ENCODE measurements around the gene TPSG1. TPM values are rescaled to one million over a fixed set of nuclear protein-coding genes. Genes with fewer than 3 reads are reported as not detected.

The TPSG1 gene
- total and polyA plus RNA-seq, 2 of the 13 experiments (the other 11 are each of a cell fraction or from before 2014, with no cell fraction given) = not detected

GRCh38 chr16:1172651-1173050 lies 52.4 kb downstream of the TPSG1 start (continued):
- TF ChIP-seq MYPOP (CRISPR knock-in tag; IDR thresholded peaks at IDR 0.05) (no peak), GMEB2 (CRISPR knock-in tag; IDR thresholded peaks at IDR 0.05; ENCODE audit: low read depth) (no peak), ZNF496 (CRISPR knock-in tag; IDR thresholded peaks at IDR 0.05; ENCODE audit: insufficient replicate concordance) (no peak), HOXA3 (CRISPR knock-in tag; IDR thresholded peaks at IDR 0.05) (no peak)

- Histone ChIP-seq H3K9ac (ENCODE audit: insufficient read depth, low read depth, low read length) (no peak overlapping the region), H3K79me2 (ENCODE audit: insufficient read depth, low read length) (no peaks in the 10 kb centered on the region), H3K27ac (ENCODE audit: extremely low read length, insufficient read depth, low read length) (no peak overlapping the region), H3K27me3 (ENCODE audit: control insufficient read depth in 1 of 2, insufficient read depth in 2 of 2, low read length in 2 of 2) (peaks cover 2 to 65% of the 10 kb centered on the region in 2 experiments), H3K36me3 (replicated peaks in 1 of 2; ENCODE audit: control insufficient read depth in 1 of 2, insufficient read depth in 2 of 2, low read length in 2 of 2) (no peaks in the 10 kb centered on the region), H3K4me1 (ENCODE audit: insufficient read depth, low read length) (peaks cover 24% of the 10 kb centered on the region), H3K9me3 (ENCODE audit: low read length) (no peaks in the 10 kb centered on the region), H4K20me1 (ENCODE audit: insufficient read depth, low read length) (peaks cover 15% of the 10 kb centered on the region; the same call in 1 of the 2 replicates), H3K4me3 (replicated peaks in 1 of 3; ENCODE audit: insufficient read depth in 1 of 3, low read depth in 2 of 3, low read length in 3 of 3) (no peak overlapping the region), H2AFZ (ENCODE audit: low read length) (no peak overlapping the region), H3K4me2 (ENCODE audit: low read depth, low read length) (no peak overlapping the region)
- FAIRE-seq (no peak), ATAC-seq (no peak), DNase-seq (ENCODE audit: low spot score) (no peak)
- in situ Hi-C loops (cut with HindIII; ENCODE audit: extremely low pct_ligation_motif_present, low pct_unique_long_range_greater_than_20kb) (no loop called here), intact Hi-C loops (cut with micrococcal nuclease; ENCODE audit: unreplicated experiment) (no loop called here)
- TF ChIP-seq MAX (IDR thresholded peaks at IDR 0.05) (no peak), ZHX2 (IDR thresholded peaks at IDR 0.05; ENCODE audit: low read depth) (no peak), ZHX2 (CRISPR knock-in tag; IDR thresholded peaks at IDR 0.05; ENCODE audit: borderline replicate concordance) (no peak)
- ChIA-PET POLR2A (no interaction called here), CTCF (ENCODE audit: low intra/inter-chr PET ratio, low total read pairs) (no interaction called here)
- BruUV-seq (replicated peaks) = no TSS peak
- 27% methylated on average over 3 of the region's 36 CpGs for WGBS (ENCODE audit: low lambda C conversion rate)
These were observed 53.1 kb downstream of the TPSG1 start for GRCh38 chr16:1171854-1172428.

Data from HepG2 (cell line).